WERI-Rb-1 (cell line): Measurements from ENCODE around the gene BLMH.

Source experiments
- DNase-seq: peaks from one replicate; pipeline ENCODE4 v3.0.0-alpha.2; 2020
- H3K27ac ChIP-seq: fragments of 250-450 bp; sonication (Bioruptor Pico); 2 replicates; pipeline ENCODE4 v1.5.1; 2020; ENCODE audit warnings: mild to moderate bottlenecking, moderate library complexity
- H3K27me3 ChIP-seq: fragments of 250-450 bp; sonication (Bioruptor Pico); 2 replicates; pipeline ENCODE4 v1.5.1; 2021; ENCODE audit warnings: mild to moderate bottlenecking, low read depth, moderate library complexity; ENCODE audit not compliant: insufficient read depth, severe bottlenecking
- H3K36me3 ChIP-seq: fragments of 250-450 bp; sonication (Bioruptor Pico); 2 replicates; pipeline ENCODE4 v1.5.1; 2020; ENCODE audit warnings: mild to moderate bottlenecking, moderate library complexity
- H3K4me3 ChIP-seq: 2 replicates; pipeline ENCODE4 v1.5.1; 2011; ENCODE audit warnings: low read depth, mild to moderate bottlenecking, control low read depth, low read length
- H3K9me3 ChIP-seq: fragments of 250-450 bp; sonication (Bioruptor Pico); 2 replicates; pipeline ENCODE4 v1.5.1; 2021; ENCODE audit warnings: mild to moderate bottlenecking, moderate library complexity; ENCODE audit not compliant: severe bottlenecking
- CTCF ChIP-seq: IDR thresholded peaks from 2 replicates; pipeline ENCODE4 v1.5.1; 2011; ENCODE audit warnings: low read depth, mild to moderate bottlenecking, control low read depth, inconsistent platforms, low read length

Gene BLMH

DNA sequence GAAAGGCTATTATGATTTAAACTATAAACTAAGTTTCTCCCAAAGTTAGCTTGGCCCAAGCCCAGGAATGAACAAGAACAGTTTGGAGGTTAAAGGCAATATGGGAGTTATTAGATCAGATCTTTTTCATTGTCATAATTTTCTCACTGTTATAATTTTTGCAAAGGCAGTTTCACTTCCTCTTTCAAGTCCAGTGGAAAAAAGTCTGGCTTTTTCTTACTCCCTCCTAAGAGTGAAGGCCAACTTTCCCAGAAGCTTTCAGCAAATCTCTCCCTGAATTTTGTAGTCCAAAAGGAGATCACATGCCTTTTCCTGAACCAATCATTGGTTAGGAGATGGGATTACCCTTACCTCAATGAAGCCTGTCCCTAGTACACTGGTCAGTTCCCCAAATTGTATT is 9.1 kb upstream of the BLMH start:
- no peaks in the 10 kb centered on the region for H3K36me3 ChIP-seq
- no peak for TF ChIP-seq CTCF
- H3K4me3 ChIP-seq = no peak overlapping the region
- H3K27ac ChIP-seq = no peak overlapping the region
- no peaks in the 10 kb centered on the region for H3K9me3 ChIP-seq
- no peak for DNase-seq
- no peaks in the 10 kb centered on the region for H3K27me3 ChIP-seq

- no peaks in the 10 kb centered on the region for H3K27me3 ChIP-seq
Measured at GRCh38 chr17:30299000-30299399, 7.3 kb upstream of the BLMH start.

GRCh38 chr17:30297715-30298114 is 6.0 kb upstream of the BLMH start:
- no peak for DNase-seq
- H3K4me3 ChIP-seq = no peak overlapping the region
- no peaks in the 10 kb centered on the region for H3K9me3 ChIP-seq
- TF ChIP-seq CTCF = no peak
- H3K36me3 ChIP-seq = no peaks in the 10 kb centered on the region
- H3K27ac ChIP-seq = no peak overlapping the region
- no peaks in the 10 kb centered on the region for H3K27me3 ChIP-seq

More at GRCh38 chr17:30299000-30299399, 7.3 kb upstream of the BLMH start:
- DNase-seq = no peak
- H3K27ac ChIP-seq = no peak overlapping the region
- no peaks in the 10 kb centered on the region for H3K9me3 ChIP-seq
- H3K36me3 ChIP-seq = no peaks in the 10 kb centered on the region
- no peak overlapping the region for H3K4me3 ChIP-seq
- no peak for TF ChIP-seq CTCF

- Histone ChIP-seq H3K4me3 (no peak overlapping the region), H3K27me3 (no peaks in the 10 kb centered on the region), H3K36me3 (peaks cover 2% of the 10 kb centered on the region), H3K9me3 (no peaks in the 10 kb centered on the region), H3K27ac (no peak overlapping the region)
- DNase-seq = no peak
- TF ChIP-seq CTCF = no peak
Measured at GRCh38 chr17:30296499-30297080, 4.8 kb upstream of the BLMH start.

DNA sequence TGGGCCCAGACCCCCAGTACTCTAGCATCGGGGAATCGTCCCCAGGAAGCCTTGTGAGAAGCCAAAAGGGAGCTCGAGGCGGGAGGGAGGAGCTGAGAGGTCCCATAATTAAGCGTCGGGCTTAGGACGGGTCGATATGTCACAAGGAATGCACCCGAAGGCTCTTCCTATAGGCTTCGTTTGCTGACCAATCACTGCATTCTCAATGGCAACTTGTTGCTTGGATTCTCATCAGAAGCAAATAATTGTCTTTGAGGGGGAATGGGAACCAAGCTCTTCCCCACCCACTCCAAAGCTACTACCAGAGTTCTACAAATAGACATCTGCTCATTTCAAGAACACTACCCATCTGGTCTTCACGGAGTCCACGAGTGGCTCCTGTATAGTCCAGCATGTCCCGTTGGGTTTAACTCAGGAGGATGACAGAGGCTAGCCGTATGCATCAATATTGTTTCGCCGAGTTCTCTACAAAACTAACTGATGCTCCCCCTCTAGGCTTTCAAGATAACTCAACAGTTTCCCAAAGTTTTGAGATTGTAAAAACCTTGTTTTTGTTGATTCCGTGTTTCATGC is 628 bp upstream of the BLMH start:
- TF ChIP-seq CTCF = no peak
- Histone ChIP-seq H3K9me3 (no peaks in the 10 kb centered on the region), H3K36me3 (peaks cover 25% of the 10 kb centered on the region), H3K27ac (peak overlapping the region; percentile 97), H3K27me3 (no peaks in the 10 kb centered on the region), H3K4me3 (peak overlapping the region; percentile 74)
- DNase-seq = no peak
